CD8-positive, alpha-beta memory T cell (primary cell): ENCODE data around the gene IQCF2. TPM values are rescaled to one million over a fixed set of nuclear protein-coding genes. Genes with fewer than 3 reads are reported as not detected.

Experiments used
- CTCF ChIA-PET: fragments of 350-600 bp; sonication (Branson Sonifier 250); formaldehyde crosslinking; loops from one replicate; lab custom pipeline; 2021; ENCODE audit warnings: antibody characterized with exemption; lab: Charles Lee
- POLR2A ChIA-PET: fragments of 350-600 bp; sonication (Branson Sonifier 250); formaldehyde crosslinking; loops from one replicate; lab custom pipeline; 2021; ENCODE audit warnings: antibody characterized with exemption; lab: Charles Lee
- DNase-seq, 5 donors: peaks; one replicate each; pipeline versions ENCODE4 v3.0.0 to v3.0.0-alpha.2; 2020 to 2022; ENCODE audit warnings: mixed read lengths in 1 of 5
- H3K27ac ChIP-seq: one replicate; pipeline ENCODE4 v1.7.0; 2013; ENCODE audit warnings: low read depth, mild to moderate bottlenecking, low read length, moderate library complexity
- H3K27me3 ChIP-seq: 2 replicates; pipeline ENCODE4 v1.7.0; 2013; ENCODE audit warnings: low read length, mild to moderate bottlenecking; ENCODE audit not compliant: insufficient read depth, poor library complexity, severe bottlenecking
- H3K36me3 ChIP-seq: 2 replicates; pipeline ENCODE4 v1.7.0; 2013; ENCODE audit warnings: mild to moderate bottlenecking, low read length, moderate library complexity; ENCODE audit not compliant: insufficient read depth
- H3K4me1 ChIP-seq: 2 replicates; pipeline ENCODE4 v1.7.0; 2013; ENCODE audit warnings: mild to moderate bottlenecking, low read length, moderate library complexity; ENCODE audit not compliant: insufficient read depth
- H3K4me3 ChIP-seq: 2 replicates; pipeline ENCODE4 v1.7.0; 2013; ENCODE audit warnings: mild to moderate bottlenecking, low read length
- H3K9me3 ChIP-seq: 2 replicates; pipeline ENCODE4 v1.7.0; 2013; ENCODE audit warnings: mild to moderate bottlenecking, low read length
- H3K27ac Mint-ChIP-seq, 8 donors: one replicate each; pipeline ENCODE4 v1.8.0; 2020 to 2021; ENCODE audit warnings: mixed read lengths in 8 of 8, mild to moderate bottlenecking in 6 of 8, inconsistent platforms in 3 of 8, moderate library complexity in 3 of 8
- H3K27me3 Mint-ChIP-seq, 2 donors: one replicate each; pipeline ENCODE4 v1.8.0; 2020 to 2021; ENCODE audit warnings: mixed read lengths in 2 of 2, mild to moderate bottlenecking in 1 of 2, moderate library complexity in 1 of 2
- H3K36me3 Mint-ChIP-seq, 3 donors: one replicate each; pipeline ENCODE4 v1.8.0; 2020 to 2021; ENCODE audit warnings: mixed read lengths in 3 of 3, inconsistent platforms in 1 of 3, mild to moderate bottlenecking in 1 of 3
- H3K4me1 Mint-ChIP-seq, 3 donors: one replicate each; pipeline ENCODE4 v1.8.0; 2020 to 2021; ENCODE audit warnings: mixed read lengths in 3 of 3, inconsistent platforms in 1 of 3, mild to moderate bottlenecking in 1 of 3
- H3K4me3 Mint-ChIP-seq, 7 donors: one replicate each; pipeline ENCODE4 v1.8.0; 2020 to 2021; ENCODE audit warnings: mixed read lengths in 7 of 7, mild to moderate bottlenecking in 6 of 7, moderate library complexity in 4 of 7, inconsistent platforms in 2 of 7
- H3K9me3 Mint-ChIP-seq, 5 donors: one replicate each; pipeline ENCODE4 v1.8.0; 2020 to 2022; ENCODE audit warnings: mixed read lengths in 5 of 5, mild to moderate bottlenecking in 3 of 5, moderate library complexity in 2 of 5, inconsistent platforms in 1 of 5
- polyA plus RNA-seq: library from polyadenylated mRNA; unstranded; fragments of 300-500 nt; fragmentation: Illumina TruSeq; gene quantifications from one replicate; pipeline ENCODE4 v1.2.3, GENCODE V29; 2021
- total RNA-seq, 2 experiments: library from RNA; stranded (reverse); gene quantifications; one replicate each; pipeline ENCODE4 v1.2.3, GENCODE V29; 2021

IQCF2 gene
- total and polyA plus RNA-seq, 3 experiments from 2014 or later, result not detected

DNA sequence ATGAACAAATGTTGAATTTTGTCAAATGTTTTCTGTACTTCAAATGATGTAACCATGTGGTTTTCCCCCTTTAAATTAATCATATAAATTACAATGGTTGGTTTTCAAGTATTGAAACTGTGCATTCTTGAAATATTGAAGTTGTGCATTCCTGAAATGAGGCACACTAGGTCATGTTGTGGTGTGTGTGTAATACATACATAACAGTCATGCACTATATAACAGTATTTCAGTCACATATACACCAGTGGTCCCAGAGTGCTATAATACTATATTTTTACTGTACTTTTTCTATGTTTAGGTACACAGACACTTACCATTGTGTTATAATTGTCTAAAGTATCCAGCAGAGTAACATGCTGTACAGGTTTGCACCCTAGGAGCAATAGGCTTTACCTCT is 25.0 kb downstream of the IQCF2 start:
- Mint-ChIP-seq H3K4me3 (no peak overlapping the region), H3K4me1 (peaks cover 1 to 3% (median 2%) of the 10 kb centered on the region in 3 donors), H3K27me3 (peaks cover 8 to 27% of the 10 kb centered on the region in 2 donors), H3K36me3 (peaks cover 0 to 2% (median 0%) of the 10 kb centered on the region in 3 donors), H3K9me3 (no peaks in the 10 kb centered on the region), H3K27ac (no peak overlapping the region)
- CTCF ChIA-PET, result no interaction called here
- DNase-seq, result no peak
- no peaks in the 10 kb centered on the region for H3K9me3 ChIP-seq
- H3K4me1 ChIP-seq, result no peaks in the 10 kb centered on the region
- H3K4me3 ChIP-seq, result no peak overlapping the region
- H3K27me3 ChIP-seq, result no peaks in the 10 kb centered on the region
- no peak overlapping the region for H3K27ac ChIP-seq
- POLR2A ChIA-PET, result no interaction called here
- no peaks in the 10 kb centered on the region for H3K36me3 ChIP-seq

DNA sequence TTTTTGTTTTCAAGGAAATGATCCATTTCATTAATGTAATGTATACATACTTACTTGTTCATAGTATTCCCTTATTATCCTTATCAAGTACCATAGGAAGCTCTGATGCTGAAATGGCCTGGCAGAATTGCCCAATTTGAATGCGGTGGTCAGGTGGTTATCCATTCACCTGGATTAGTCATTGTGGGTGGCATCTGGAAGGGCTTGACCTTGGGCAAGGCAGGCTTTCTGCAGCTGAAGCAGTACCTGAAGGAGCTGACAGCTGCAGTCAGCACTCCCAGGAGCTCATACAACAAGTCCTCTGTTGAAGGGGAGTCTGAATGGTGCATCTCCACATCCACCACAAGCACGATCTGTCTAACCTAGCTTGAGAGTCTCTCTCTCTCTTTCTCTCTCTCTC is 26.2 kb downstream of the IQCF2 start:
- no peaks in the 10 kb centered on the region for H3K36me3 ChIP-seq
- no peaks in the 10 kb centered on the region for H3K27me3 ChIP-seq
- Mint-ChIP-seq H3K4me3 (no peak overlapping the region), H3K4me1 (peaks cover 6 to 9% (median 6%) of the 10 kb centered on the region in 3 donors), H3K36me3 (peaks cover 0 to 2% (median 0%) of the 10 kb centered on the region in 3 donors), H3K27ac (no peak overlapping the region), H3K9me3 (no peaks in the 10 kb centered on the region), H3K27me3 (peaks cover 7 to 33% of the 10 kb centered on the region in 2 donors)
- DNase-seq, result no peak
- no peak overlapping the region for H3K27ac ChIP-seq
- no peak overlapping the region for H3K4me3 ChIP-seq
- CTCF ChIA-PET, result no interaction called here
- POLR2A ChIA-PET, result no interaction called here
- H3K4me1 ChIP-seq, result no peaks in the 10 kb centered on the region
- H3K9me3 ChIP-seq, result no peaks in the 10 kb centered on the region

DNA sequence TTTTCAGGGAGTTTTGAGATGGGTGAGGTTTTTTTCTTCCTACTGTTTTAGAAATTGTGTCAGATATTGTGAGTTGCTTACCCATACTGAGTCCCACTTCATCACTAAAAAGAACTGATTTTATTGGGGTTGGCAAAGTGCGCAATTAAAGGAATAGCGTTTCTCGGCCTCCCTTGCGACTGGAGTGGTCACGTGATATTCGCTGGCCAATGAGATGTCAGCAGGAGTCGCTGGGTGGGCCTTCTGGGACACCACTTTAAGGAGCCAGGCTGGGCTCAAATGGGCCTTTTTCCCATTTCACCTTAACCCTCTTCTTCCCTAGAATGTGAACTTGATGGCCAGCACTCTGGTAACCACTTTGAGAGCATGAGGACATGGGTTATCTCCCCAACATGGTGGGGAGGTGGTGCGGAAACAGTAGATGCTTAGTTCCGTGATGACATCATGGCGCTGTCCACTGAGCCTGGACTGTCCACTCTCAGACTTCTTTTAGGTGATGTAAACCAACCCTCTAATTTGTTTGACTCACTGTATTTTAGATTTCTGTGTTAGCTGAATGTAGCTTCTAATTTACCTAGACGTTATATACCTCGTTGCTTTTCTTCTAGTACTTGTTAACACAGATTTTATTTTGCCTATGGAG is 27.2 kb downstream of the IQCF2 start:
- ChIA-PET POLR2A (no interaction called here), CTCF (no interaction called here)
- Mint-ChIP-seq H3K4me3 (no peak overlapping the region), H3K9me3 (no peaks in the 10 kb centered on the region), H3K4me1 (peaks cover 6 to 9% (median 6%) of the 10 kb centered on the region in 3 donors), H3K27me3 (peaks cover 8 to 36% of the 10 kb centered on the region in 2 donors), H3K36me3 (peaks cover 0 to 1% (median 0%) of the 10 kb centered on the region in 3 donors), H3K27ac (no peak overlapping the region)
- Histone ChIP-seq H3K4me3 (no peak overlapping the region), H3K27me3 (no peaks in the 10 kb centered on the region), H3K9me3 (no peaks in the 10 kb centered on the region), H3K4me1 (no peaks in the 10 kb centered on the region), H3K36me3 (no peaks in the 10 kb centered on the region), H3K27ac (no peak overlapping the region)
- no peak for DNase-seq

DNA sequence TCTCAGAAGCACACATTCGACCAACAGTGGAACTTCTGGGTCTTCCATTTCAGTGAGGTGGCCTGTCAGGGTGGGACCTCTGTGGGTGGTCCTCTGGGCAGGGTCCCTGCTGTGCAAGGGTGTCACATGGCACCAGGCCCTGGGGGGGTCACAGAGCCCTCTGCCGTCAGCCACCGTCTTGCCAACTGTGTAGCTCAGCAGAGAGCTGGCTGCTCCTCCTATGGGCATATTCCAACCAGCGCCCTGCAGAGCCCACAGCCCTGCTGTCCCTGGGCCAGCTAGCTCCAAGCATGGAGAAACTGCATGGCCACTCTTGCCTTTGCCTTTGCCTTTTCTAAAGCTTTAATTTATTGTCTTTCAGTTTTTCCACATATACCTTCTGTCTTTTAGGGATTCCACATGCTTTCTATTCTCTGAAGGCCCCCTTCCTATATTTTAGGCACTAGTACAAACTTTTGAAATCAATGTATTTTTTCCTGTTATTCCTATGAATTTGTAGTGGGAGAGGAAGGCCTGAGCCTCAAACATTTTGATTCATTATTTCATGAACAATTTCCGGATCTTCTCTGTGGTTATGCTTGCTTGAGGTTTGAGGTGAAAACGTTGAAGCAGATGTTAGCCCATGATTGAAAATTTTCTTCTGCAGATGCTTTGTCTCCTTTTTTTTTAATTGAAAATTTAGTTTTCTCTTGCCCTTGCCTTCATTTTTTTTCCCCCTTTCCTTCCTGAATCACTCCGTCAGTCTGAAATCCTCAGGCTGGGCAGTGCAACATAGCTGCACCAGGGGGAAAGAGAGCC is 30.0 kb downstream of the IQCF2 start:
- Mint-ChIP-seq H3K27ac (no peak overlapping the region), H3K9me3 (no peaks in the 10 kb centered on the region)
- no peak overlapping the region for H3K4me3 ChIP-seq

DNA sequence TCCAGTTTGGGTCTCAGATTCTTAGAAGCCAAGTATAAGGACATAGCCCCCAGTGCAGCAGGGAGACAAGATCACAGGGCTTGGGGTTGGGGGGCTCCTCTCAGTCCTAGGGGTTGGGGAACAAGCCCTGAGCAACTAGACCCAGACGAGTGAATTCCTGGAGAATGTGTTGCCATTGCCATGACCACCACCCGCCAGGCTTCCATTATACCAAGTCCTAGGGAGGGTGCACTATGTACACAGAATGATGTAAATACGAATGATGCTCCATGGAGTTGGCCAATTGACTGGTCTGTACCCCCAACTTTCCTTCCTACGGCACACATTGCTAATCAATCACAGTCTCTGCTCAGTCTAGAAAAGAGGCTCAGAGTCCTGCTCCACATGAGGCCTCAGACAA is 33.0 kb downstream of the IQCF2 start:
- no peak overlapping the region for H3K4me3 ChIP-seq
- no peaks in the 10 kb centered on the region for H3K4me1 ChIP-seq
- H3K27ac ChIP-seq, result no peak overlapping the region
- no peak for DNase-seq
- H3K36me3 ChIP-seq, result no peaks in the 10 kb centered on the region
- peak overlapping the region in 1 of 8 donors; percentile 3 for H3K27ac Mint-ChIP-seq
- peaks cover 6 to 9% (median 6%) of the 10 kb centered on the region in 3 donors for H3K4me1 Mint-ChIP-seq
- H3K9me3 ChIP-seq, result no peaks in the 10 kb centered on the region
- no peaks in the 10 kb centered on the region for H3K27me3 ChIP-seq
- ChIA-PET CTCF (no interaction called here), POLR2A (no interaction called here)
- no peaks in the 10 kb centered on the region for H3K9me3 Mint-ChIP-seq
- no peaks in the 10 kb centered on the region for H3K36me3 Mint-ChIP-seq
- peaks cover 12 to 66% of the 10 kb centered on the region in 2 donors for H3K27me3 Mint-ChIP-seq
- no peak overlapping the region for H3K4me3 Mint-ChIP-seq

More for the DNA sequence above, 30.0 kb downstream of the IQCF2 start:
- ChIA-PET CTCF (no interaction called here), POLR2A (no interaction called here)
- no peaks in the 10 kb centered on the region for H3K9me3 ChIP-seq
- no peaks in the 10 kb centered on the region for H3K27me3 ChIP-seq
- peaks cover 5 to 41% of the 10 kb centered on the region in 2 donors for H3K27me3 Mint-ChIP-seq
- H3K36me3 Mint-ChIP-seq, result no peaks in the 10 kb centered on the region
- DNase-seq, result no peak
- peaks cover 6 to 9% (median 6%) of the 10 kb centered on the region in 3 donors for H3K4me1 Mint-ChIP-seq
- no peaks in the 10 kb centered on the region for H3K36me3 ChIP-seq
- no peak overlapping the region for H3K27ac ChIP-seq
- no peaks in the 10 kb centered on the region for H3K4me1 ChIP-seq
- no peak overlapping the region for H3K4me3 Mint-ChIP-seq

DNA sequence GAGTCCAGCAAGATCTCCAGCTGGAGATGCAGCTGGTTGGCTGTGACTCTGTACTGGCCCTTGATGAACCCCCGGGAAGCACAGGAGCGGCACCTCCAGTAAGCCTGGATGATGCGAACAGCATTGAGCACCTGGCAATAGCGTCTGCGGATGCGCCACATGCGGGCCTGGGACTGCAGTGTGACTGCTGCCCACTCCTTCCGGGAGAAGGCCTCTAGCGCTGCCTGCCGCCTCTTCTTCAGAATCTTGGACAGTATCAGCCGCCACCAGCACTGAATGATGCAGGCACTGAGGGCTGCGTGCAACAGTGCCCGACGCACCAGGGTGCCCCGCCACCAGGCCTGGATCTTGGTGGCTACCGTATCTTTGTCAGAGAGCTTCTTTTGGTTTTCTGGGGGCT is 33.5 kb downstream of the IQCF2 start:
- Histone ChIP-seq H3K27ac (no peak overlapping the region), H3K27me3 (no peaks in the 10 kb centered on the region), H3K4me3 (no peak overlapping the region), H3K9me3 (no peaks in the 10 kb centered on the region), H3K4me1 (no peaks in the 10 kb centered on the region), H3K36me3 (no peaks in the 10 kb centered on the region)
- no peak overlapping the region for H3K4me3 Mint-ChIP-seq
- peak overlapping the region in 1 of 8 donors; percentile 3 for H3K27ac Mint-ChIP-seq
- DNase-seq, result no peak
- H3K27me3 Mint-ChIP-seq, result peaks cover 12 to 63% of the 10 kb centered on the region in 2 donors
- no peaks in the 10 kb centered on the region for H3K36me3 Mint-ChIP-seq
- ChIA-PET POLR2A (no interaction called here), CTCF (no interaction called here)
- peaks cover 6 to 9% (median 6%) of the 10 kb centered on the region in 3 donors for H3K4me1 Mint-ChIP-seq
- H3K9me3 Mint-ChIP-seq, result no peaks in the 10 kb centered on the region

DNA sequence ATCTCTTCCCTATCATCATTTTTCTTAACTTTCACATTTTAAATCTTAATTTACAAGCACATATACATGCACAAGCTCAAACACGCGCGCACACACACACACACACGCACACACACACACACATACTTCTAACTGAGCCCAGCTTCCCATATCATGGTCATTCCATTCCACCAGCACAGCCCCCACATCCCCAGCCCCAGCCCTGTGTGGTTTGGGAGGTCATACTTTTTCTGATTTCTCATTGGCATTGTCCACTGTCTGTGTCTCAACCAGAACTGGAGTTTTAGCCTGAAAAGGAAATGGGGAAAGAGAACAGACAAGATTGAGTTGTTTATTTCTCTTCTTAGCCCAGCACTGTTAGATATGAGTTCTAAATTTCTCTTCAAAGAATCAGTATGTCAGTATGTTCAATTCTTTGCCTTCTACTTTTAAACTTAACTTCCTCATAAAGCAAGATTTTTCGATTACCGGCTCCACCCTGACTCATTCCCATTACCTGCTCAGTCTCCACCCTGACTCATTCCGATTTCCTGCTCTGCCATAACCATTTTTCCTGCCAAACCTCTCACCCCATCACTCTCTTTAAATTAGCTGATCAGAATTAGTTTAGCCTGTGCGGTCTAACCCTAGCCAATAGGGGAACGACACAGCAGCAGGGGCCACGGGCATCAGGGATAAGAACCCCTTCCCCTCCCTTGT is 35.3 kb downstream of the IQCF2 start:
- ChIA-PET POLR2A (no interaction called here), CTCF (no interaction called here)
- Histone ChIP-seq H3K36me3 (no peaks in the 10 kb centered on the region), H3K9me3 (no peaks in the 10 kb centered on the region), H3K27ac (no peak overlapping the region), H3K4me3 (no peak overlapping the region), H3K27me3 (no peaks in the 10 kb centered on the region), H3K4me1 (no peaks in the 10 kb centered on the region)
- H3K36me3 Mint-ChIP-seq, result no peaks in the 10 kb centered on the region
- peaks cover 1 to 3% (median 2%) of the 10 kb centered on the region in 3 donors for H3K4me1 Mint-ChIP-seq
- no peak overlapping the region for H3K27ac Mint-ChIP-seq
- peaks cover 18 to 56% of the 10 kb centered on the region in 2 donors for H3K27me3 Mint-ChIP-seq
- H3K4me3 Mint-ChIP-seq, result no peak overlapping the region
- DNase-seq, result no peak
- no peaks in the 10 kb centered on the region for H3K9me3 Mint-ChIP-seq

DNA sequence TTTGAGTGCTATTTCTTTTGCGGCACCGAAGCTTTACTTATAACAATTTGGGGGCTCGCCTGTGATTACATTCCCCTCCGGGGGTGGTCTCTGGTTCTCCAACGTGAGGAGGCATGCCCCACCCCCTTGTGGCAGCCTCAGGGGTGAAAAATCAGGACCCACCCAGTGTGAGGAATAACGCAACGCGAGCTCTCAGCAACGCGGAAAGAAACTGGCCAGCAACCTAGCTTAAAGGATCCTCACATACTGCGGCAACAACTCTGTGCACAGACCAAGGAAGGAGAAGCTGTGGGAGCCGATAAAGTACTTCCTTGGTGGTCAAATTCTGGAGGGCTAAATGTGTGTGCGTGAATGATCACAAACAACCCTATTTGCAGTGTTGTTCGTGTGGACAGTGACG is 36.0 kb downstream of the IQCF2 start:
- H3K4me3 Mint-ChIP-seq, result no peak overlapping the region
- Histone ChIP-seq H3K4me1 (no peaks in the 10 kb centered on the region), H3K36me3 (no peaks in the 10 kb centered on the region), H3K4me3 (no peak overlapping the region), H3K9me3 (no peaks in the 10 kb centered on the region), H3K27ac (no peak overlapping the region), H3K27me3 (no peaks in the 10 kb centered on the region)
- no peaks in the 10 kb centered on the region for H3K4me1 Mint-ChIP-seq
- ChIA-PET POLR2A (no interaction called here), CTCF (no interaction called here)
- H3K27ac Mint-ChIP-seq, result no peak overlapping the region
- no peaks in the 10 kb centered on the region for H3K9me3 Mint-ChIP-seq
- no peak for DNase-seq
- peaks cover 18 to 56% of the 10 kb centered on the region in 2 donors for H3K27me3 Mint-ChIP-seq
- H3K36me3 Mint-ChIP-seq, result no peaks in the 10 kb centered on the region
